Gastroesophageal sphincter (tissue), 3 donors: ENCODE results near the gene BAIAP3.
"Not testable (repeated sequence)": the region's sequence is repeated elsewhere in the genome, so short reads cannot be mapped to it uniquely, and the experiment has no call there.

Experiments used
- CTCF ChIP-seq, 4 experiments: fragments of 200-600 bp in 2 of 4; fragments of 450-650 bp in 2 of 4; sonication (generic) in 1 of 4; IDR thresholded peaks; one replicate each; pipeline ENCODE4 v1.5.1; 2017 to 2019; ENCODE audit warnings: antibody characterized with exemption in 4 of 4, mild to moderate bottlenecking in 2 of 4, moderate library complexity in 2 of 4
- EP300 ChIP-seq: sonication (generic); formaldehyde crosslinking; IDR thresholded peaks from one replicate; pipeline ENCODE4 v1.6.1; 2017; ENCODE audit warnings: antibody characterized with exemption, mild to moderate bottlenecking
- POLR2A ChIP-seq, 2 donors: fragments of 450-650 bp; IDR thresholded peaks; one replicate each; pipeline ENCODE4 v1.6.1; 2017; ENCODE audit warnings: antibody characterized with exemption in 2 of 2, mild to moderate bottlenecking in 2 of 2, moderate library complexity in 1 of 2
- POLR2AphosphoS5 ChIP-seq: sonication (generic); formaldehyde crosslinking; IDR thresholded peaks from one replicate; pipeline ENCODE4 v1.6.1; 2017; ENCODE audit warnings: antibody characterized with exemption

GRCh38 chr16:1296688-1297017 is 36.8 kb upstream of the BAIAP3 start:
- not testable (repeated sequence) for TF ChIP-seq POLR2A (IDR thresholded peaks at IDR 0.05); CTCF (IDR thresholded peaks at IDR 0.05); POLR2AphosphoS5; EP300
